ENCODE data around the gene CCDC158.
"Not testable (repeated sequence)": the region's sequence is repeated elsewhere in the genome, so short reads cannot be mapped to it uniquely, and the experiment has no call there.

Gene CCDC158

GRCh38 chr4:76430519-76431388 is 9.8 kb upstream of the CCDC158 start:
- no peak for DNase-seq (ENCODE audit: low read depth in 1 of 2, low spot score in 1 of 2)

DNA sequence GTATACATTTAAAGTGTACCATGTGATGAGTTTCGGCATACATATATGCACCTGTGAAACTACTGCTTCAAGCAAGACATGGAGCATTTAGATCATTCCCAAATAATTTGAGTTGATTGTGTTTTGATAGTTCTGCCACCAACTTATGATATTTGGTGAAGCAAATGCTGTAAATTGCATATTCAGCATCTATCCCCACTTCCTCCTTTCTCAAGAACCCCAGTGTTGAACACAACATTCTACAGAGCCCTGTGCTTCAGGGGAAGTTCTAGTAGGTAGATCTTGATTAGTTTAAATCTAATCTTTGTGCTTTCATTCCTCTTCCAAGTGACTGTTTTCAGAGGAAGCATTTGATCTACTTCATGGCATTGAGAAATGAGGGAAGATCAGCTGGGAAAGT is 8.7 kb upstream of the CCDC158 start:
- DNase-seq (ENCODE audit: low read depth in 1 of 2, low spot score in 1 of 2): no peak

GRCh38 chr4:76426272-76426671 is 5.3 kb upstream of the CCDC158 start:
- no peak for DNase-seq (ENCODE audit: low read depth in 1 of 2, low spot score in 1 of 2)

DNA sequence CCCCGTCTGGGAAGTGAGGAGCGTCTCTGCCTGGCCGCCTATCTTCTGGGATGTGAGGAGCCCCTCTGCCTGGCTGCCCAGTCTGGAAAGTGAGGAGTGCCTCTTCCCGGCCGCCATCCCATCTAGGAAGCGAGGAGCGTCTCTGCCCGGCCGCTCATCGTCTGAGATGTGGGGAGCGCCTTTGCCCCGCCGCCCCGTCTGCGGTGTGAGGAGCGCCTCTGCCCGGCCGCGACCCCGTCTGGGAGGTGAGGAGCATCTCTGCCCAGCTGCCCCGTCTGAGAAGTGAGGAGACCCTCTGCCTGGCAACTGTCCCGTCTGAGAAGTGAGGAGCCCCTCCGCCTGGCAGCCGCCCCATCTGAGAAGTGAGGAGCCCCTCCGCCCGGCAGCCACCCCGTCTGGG is 2.2 kb upstream of the CCDC158 start:
- not testable (repeated sequence) for DNase-seq (ENCODE audit: low read depth in 1 of 2, low spot score in 1 of 2)

DNA sequence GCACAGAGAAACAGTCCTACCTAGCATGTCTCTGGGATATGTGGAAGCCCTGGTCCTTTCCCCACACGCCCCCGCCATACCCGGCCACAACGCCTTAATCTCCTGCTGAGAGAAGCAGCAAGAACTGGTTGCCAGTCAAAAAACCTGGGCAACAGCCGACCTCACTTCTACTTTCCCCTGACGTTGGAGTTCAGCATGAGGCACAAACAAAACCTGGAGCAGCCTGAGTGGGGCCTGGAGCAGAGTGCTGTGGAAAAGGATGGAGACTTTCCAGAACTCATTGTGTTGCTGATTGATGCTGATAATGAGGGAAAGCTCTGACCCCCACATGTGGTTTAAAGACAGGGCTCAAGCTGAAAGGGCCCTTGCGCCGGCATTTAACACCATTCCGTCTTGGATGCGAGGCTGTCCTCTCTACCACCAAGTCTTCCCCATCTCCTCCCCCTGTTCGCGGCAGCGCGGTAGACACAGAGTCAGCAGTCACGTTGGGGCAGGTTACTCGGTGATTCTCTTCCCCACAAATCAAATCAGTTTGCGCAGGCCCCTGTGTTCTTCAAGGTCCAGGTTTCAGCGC is 666 bp downstream of the CCDC158 start:
- DNase-seq (ENCODE audit: low read depth in 1 of 2, low spot score in 1 of 2): no peak

GRCh38 chr4:76410636-76411035 is 10.3 kb downstream of the CCDC158 start:
- no peak for DNase-seq (ENCODE audit: low read depth in 1 of 2, low spot score in 1 of 2)

- no peak for DNase-seq (ENCODE audit: low read depth in 1 of 2, low spot score in 1 of 2)
Observed at GRCh38 chr4:76407440-76408119, 13.4 kb downstream of the CCDC158 start.

GRCh38 chr4:76406081-76406480 is 14.9 kb downstream of the CCDC158 start:
- no peak for DNase-seq (ENCODE audit: low read depth in 1 of 2, low spot score in 1 of 2)

DNA sequence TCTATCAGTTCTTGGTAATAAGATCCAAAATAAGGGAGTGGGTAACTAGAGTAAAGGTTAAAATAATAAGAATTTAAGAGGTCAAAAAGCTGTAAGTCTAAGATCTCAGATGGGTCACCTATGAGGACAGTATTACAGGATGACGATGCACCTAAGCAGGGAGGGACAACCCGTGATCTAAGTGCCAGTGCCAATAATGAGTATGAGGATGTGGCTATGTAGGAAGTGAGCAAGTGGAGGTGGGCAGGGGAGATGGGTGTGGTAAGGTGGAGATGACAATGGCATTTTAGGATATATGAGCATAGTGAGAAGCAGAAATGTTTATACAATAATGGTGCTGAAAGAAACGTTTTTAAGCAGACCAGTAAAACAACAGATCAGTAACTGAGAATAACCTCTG is 19.3 kb downstream of the CCDC158 start:
- no peak for DNase-seq (ENCODE audit: low read depth in 1 of 2, low spot score in 1 of 2)

DNA sequence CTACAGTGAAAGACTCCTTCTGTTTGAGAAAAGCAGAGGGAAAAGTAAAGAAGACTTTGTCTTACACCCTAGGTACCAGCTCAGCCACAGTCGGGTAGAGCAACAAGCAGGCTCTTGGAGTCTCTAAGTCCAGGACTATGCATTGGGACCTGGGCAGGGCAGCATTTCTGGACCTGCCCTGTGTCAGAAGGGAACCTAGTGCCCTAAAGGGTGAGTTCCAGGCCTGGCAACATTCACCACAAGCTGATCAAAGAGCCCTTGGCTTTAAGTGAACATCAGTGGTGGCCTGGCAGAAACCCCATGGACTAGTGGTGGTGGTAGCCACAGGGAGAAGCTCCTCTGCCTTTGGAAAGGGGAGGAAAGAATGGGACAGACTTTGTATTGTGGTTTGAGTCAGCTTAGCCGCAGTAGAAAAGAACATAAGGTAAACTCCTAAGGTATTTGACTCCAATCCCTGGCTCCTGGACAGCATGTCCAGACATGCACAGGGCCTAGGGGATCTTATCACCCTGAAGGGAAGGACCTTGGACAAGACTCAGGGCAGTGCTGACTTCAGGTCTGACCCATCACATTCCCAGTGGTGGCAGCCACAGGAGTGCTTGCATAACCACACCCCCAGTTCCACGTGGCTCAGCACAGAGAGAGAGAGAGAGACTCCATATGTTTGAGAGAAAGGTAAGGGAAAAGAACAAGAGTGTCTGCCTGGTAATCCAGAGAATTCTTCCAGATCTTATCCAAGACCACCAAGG is 32.6 kb downstream of the CCDC158 start:
- DNase-seq (ENCODE audit: low read depth in 1 of 2, low spot score in 1 of 2): no peak

- DNase-seq (ENCODE audit: low read depth in 1 of 2, low spot score in 1 of 2): no peak
Observed at GRCh38 chr4:76386566-76387305, 34.2 kb downstream of the CCDC158 start.

DNA sequence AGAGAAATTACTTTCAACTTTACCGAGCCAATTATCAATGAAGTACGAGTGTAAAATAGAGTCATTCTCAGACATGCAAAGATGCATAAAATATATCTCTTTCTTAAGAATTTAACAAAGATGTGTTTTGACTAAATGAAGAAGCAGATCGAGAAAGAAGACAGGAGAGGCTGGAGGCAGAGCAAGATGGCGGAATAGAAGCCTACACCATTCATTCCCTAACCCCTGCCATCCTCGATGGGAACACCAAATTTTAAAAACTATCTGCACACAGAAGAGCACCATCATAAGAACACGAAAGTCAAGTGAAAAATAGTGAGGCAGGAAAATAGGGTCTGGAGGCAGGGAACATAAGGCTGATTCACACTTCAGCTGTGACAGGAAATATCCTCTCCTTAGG is 35.0 kb downstream of the CCDC158 start:
- no peak for DNase-seq (ENCODE audit: low read depth in 1 of 2, low spot score in 1 of 2)

DNA sequence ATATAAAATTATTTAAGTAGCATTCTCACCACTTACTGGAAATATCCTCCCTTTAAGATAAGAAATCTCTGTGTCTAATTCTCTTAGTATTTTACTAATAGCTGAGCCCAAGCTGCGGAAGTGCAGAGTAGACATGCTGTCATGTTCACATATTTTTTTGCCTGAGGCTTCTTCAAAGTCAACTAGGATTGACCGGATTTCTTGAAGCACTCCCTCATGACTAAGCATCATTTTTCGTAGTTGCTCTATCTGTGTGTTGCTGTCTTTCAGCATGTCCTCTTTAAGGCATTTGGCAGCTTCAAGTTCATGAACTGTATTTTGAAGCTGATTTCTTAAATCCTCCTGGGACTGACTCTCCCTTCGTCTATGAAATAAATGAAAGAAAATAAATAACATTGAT is 36.9 kb downstream of the CCDC158 start:
- no peak for DNase-seq (ENCODE audit: low read depth in 1 of 2, low spot score in 1 of 2)

DNA sequence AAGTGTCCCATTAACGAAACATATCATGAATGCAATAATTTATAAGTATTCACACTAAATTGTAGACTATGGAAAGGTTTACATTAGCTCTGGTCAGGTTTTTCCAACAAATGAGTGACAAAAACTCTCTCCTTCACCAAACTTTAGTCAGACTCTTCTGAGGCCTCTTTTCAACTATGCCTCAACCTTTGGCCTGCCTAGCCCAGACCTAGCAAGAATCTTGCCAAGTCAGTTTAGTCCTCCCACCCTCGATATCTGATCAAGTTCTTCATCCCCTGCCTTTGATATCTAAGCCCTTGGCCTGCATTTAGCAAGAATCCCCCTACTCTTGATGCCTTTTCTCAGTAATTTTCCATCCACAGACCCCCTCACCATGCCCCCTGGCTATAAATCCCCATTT is 37.9 kb downstream of the CCDC158 start:
- no peak for DNase-seq (ENCODE audit: low read depth in 1 of 2, low spot score in 1 of 2)

DNA sequence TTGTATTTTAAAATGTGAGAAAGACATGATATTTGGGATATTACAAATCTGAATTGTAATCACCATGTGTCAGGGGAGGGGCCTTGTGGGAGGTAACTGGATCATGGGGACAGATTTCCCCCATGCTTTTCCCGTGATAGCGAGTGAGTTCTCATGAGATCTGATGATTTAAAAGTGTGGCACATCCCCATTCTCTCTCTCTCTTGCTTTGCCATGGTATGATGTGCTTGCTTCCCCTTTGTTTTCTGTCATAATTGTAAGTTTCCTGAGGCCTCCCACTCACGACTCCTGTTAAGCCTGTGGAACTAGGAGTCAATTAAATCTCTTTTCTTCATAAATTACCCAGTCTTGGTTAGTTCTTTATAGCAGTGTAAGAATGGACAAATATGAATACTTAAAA is 39.0 kb downstream of the CCDC158 start:
- no peak for DNase-seq (ENCODE audit: low read depth in 1 of 2, low spot score in 1 of 2)

DNA sequence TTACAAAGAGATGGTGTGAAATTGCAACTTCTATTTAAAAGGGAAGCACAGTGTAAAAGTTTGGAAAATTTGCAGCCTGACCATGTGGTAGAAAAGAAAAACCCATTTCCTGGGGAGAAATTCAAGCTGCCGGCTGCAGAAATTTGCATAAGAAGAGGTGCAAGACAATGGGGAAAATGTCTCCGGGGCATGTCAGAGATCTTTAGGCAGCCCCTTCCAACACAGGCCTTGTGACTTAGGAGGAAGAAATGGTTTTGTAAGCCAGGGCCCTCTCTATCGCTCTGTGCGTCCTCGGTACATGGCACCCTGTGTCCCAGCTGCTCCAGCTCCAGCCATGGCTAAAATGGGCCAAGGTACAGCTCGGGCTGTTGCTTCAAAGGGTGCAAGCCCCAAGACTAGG is 40.4 kb downstream of the CCDC158 start:
- DNase-seq (ENCODE audit: low read depth in 1 of 2, low spot score in 1 of 2): no peak

DNA sequence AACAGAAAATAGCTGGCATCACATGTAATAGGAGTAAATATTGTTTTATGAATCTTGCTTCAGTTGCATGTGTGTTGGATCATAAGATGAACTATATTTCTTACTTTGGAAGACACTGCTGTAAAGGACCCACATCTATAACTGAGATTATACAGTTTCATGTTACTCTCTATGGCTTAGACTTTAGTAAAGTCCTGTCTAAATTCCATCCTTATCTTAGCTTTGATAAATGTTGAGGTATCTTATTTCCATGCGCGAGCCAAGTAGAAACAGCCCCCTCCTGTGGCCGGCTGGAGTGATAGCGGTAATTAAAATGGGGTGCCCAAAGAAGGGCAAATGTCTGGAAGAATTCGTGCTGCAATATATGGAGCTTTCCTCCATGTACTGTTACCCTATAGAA is 43.0 kb downstream of the CCDC158 start:
- DNase-seq (ENCODE audit: low read depth in 1 of 2, low spot score in 1 of 2): peak in 1 of 2 donors; percentile 10

DNA sequence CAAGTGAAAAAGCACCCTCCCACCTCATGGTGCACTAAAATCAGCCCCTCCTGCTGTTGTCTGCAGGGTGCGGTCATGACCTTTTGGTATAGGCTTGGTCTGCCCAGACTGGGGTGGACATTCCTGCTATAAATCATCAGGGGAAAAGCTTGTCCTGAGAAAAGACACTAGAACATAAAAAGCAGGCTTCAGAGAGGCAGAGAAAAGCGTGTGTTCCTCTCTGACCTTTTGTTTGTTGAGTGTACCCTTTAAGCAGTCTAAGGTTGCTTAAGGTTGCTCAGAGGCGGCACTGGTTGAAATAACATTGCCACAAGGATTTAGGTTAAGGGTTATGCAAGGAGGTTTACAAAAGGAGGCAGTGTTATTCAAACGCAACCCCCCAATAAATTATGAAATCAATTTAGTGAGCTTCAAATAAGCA is 43.5 kb downstream of the CCDC158 start:
- DNase-seq (ENCODE audit: low read depth in 1 of 2, low spot score in 1 of 2): no peak

- DNase-seq (ENCODE audit: low read depth in 1 of 2, low spot score in 1 of 2): no peak
Observed at GRCh38 chr4:76376534-76376933, 44.4 kb downstream of the CCDC158 start.

DNA sequence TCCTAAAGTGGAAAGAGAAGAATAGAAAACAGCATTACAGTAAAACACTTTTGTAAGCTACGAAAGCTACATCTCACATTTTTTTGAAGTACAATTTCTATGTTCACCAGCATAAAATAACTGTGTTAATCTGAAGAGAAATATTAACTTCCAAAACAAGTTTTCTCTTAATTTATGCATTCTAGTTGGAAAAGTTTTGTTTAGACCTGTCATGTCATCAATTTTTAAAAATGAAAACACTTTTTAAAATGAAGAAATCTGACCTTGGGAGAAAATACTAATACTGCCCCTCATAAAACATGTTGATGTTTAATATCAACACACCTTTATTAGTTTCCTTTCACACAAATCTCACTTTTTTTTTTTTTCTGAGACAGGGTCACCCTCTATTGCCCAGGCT is 45.2 kb downstream of the CCDC158 start:
- DNase-seq (ENCODE audit: low read depth in 1 of 2, low spot score in 1 of 2): no peak

DNA sequence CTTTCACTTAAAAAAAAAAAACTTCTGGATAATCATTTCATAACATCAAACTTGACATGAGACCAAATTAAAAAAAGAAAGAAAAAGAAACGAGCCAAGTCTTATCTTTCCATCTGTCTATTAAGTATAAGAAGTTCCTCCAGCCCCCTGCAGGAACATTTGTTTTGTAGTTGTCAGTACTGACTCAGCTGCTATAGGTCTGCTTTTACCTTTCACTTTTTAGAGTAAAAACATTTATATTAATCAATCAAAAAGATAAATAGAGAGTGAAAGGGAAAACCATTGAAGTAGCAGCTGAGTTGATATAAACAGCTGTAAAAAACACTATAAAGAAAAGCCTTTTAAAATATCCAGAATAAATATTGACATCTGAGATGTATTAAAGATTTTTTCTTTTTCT is 46.1 kb downstream of the CCDC158 start:
- no peak for DNase-seq (ENCODE audit: low read depth in 1 of 2, low spot score in 1 of 2)
